ENCODE data around the gene DUOXA2.

DUOXA2 gene

GRCh38 chr15:45136378-45136764, 22.2 kb downstream of the DUOXA2 start:
- DNase-seq (ENCODE audit: low read depth, low spot score), result no peak

- no peak for DNase-seq (ENCODE audit: low read depth, low spot score)
Measured at GRCh38 chr15:45137703-45138102, 23.6 kb downstream of the DUOXA2 start.

GRCh38 chr15:45138814-45139765, 25.0 kb downstream of the DUOXA2 start:
- no peak for DNase-seq (ENCODE audit: low read depth, low spot score)

DNA sequence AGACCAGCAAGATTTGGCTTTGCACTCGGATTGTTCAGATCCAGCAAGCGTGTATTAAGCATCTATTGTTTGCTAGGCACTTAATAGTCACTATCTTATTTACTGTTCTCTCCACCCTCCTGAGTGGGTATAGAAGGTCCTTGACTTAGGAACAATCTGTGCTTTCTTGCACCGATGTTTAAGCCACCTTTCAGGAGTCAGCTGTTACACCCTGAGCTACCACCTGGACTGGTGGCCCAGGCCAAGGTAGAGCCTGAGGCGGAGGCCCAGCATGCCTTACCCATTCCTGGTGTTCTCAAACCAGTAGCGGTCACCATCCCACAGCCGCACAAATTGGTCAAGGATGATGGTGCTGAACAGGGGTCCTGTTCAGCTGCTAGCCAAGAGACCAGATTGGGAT, 25.6 kb downstream of the DUOXA2 start:
- DNase-seq (ENCODE audit: low read depth, low spot score), result no peak

DNA sequence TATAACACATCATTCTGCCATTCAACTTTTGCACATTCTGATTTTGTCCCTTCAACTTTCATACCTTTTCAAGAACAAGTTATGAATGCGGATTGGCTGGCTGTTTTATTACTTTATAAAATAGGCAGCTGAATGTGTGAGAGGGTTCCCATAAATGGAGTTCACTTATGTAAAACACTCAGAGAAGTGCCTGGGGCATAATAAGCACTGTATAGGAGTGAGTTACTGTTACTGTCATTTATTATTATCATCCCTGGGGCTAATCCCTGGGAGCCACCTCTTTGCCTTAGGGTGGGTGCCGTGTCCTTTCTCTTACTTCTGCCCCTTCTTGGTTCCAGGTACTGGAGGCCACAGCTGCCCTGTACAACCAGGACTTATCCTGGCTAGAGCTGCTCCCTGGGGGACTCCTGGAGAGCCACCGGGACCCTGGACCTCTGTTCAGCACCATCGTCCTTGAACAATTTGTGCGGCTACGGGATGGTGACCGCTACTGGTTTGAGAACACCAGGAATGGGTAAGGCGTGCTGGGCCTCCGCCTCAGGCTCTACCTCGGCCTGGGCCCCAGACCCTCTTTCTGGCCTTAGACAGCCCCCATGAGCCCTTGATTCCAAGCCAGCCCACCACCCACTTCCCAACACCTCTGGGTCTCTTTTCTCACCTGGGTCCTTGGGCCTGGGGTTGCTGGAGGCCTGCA, 26.6 kb downstream of the DUOXA2 start:
- DNase-seq (ENCODE audit: low read depth, low spot score), result no peak

GRCh38 chr15:45141386-45141785, 27.3 kb downstream of the DUOXA2 start:
- DNase-seq (ENCODE audit: low read depth, low spot score), result no peak

DNA sequence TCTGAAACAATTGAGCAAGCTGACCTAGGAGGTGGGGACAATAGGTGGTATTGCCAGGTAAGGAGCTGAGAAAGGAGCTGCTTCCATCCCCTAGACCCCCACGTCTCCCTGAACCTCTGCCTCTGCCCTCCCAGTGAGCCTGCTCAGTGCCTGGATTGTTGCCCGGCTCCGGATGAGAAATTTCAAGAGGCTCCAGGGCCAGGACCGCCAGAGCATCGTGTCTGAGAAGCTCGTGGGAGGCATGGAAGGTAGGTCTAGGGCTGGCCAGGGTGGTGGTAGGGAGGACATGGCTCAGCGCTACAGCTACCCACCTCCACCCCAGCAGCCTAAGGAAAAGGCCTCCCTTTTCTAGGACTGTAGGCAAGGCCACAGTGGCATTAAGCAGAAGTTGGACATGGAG, 28.9 kb downstream of the DUOXA2 start:
- no peak for DNase-seq (ENCODE audit: low read depth, low spot score)

GRCh38 chr15:45143946-45144345, 29.8 kb downstream of the DUOXA2 start:
- no peak for DNase-seq (ENCODE audit: low read depth, low spot score)

DNA sequence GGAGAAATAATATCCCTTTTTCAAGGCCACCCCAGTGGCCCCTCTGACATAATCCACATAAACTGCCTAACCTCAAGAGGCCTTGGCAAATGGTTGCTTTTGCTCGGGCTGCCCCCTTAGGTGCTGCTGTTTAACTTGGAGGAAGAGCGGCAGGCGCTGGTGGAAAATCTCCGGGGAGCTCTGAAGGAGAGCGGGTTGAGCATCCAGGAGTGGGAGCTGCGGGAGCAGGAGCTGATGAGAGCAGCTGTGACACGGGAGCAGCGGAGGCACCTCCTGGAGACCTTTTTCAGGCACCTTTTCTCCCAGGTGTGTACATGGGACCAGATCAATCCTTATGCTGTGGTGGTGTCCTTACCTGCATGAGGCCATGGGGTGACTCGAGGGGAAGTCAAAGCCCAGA, 30.6 kb downstream of the DUOXA2 start:
- DNase-seq (ENCODE audit: low read depth, low spot score), result no peak

- DNase-seq (ENCODE audit: low read depth, low spot score), result no peak
Measured at GRCh38 chr15:45146405-45146804, 32.3 kb downstream of the DUOXA2 start.

GRCh38 chr15:45147606-45148005, 33.5 kb downstream of the DUOXA2 start:
- no peak for DNase-seq (ENCODE audit: low read depth, low spot score)

- no peak for DNase-seq (ENCODE audit: low read depth, low spot score)
Measured at GRCh38 chr15:45148076-45149059, 34.2 kb downstream of the DUOXA2 start.

- no peak for DNase-seq (ENCODE audit: low read depth, low spot score)
Measured at GRCh38 chr15:45149060-45149459, 34.9 kb downstream of the DUOXA2 start.

DNA sequence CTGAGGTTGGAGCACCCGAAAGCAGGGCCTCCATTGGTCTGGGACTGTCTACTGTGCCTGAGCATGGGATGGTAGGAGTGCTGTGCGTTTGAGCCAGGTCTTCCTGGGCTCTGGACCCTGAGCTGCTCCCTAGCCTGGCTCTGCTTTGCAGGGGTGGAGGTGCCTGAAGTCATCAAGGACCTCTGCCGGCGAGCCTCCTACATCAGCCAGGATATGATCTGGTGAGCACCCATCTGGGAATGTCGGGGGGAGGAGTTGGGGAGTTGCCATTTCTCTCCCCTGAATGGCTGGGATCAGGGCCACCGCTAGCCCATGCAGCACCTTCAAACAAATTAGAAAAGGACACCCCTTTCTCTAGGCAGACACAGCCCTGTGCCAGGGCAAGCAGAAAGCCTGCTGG, 36.4 kb downstream of the DUOXA2 start:
- no peak for DNase-seq (ENCODE audit: low read depth, low spot score)

DNA sequence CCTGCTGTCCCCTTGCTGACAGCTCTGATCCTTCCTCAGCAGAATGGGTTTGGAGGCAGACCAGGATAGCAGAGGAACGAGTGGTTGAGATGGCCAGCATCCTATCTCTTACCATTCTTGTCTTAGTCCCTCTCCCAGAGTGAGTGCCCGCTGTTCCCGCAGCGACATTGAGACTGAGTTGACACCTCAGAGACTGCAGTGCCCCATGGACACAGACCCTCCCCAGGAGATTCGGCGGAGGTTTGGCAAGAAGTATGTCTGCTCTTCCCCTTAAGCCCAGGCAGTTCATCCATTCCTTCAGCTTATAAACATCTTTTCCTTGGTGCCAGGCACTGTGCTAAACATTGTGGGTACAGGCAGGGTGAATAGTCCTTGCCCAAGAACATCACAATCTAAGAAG, 36.9 kb downstream of the DUOXA2 start:
- no peak for DNase-seq (ENCODE audit: low read depth, low spot score)

- DNase-seq (ENCODE audit: low read depth, low spot score), result no peak
Measured at GRCh38 chr15:45151998-45152828, 38.1 kb downstream of the DUOXA2 start.

- no peak for DNase-seq (ENCODE audit: low read depth, low spot score)
Measured at GRCh38 chr15:45155739-45156138, 41.6 kb downstream of the DUOXA2 start.

- DNase-seq (ENCODE audit: low read depth, low spot score), result no peak
Measured at GRCh38 chr15:45156744-45157455, 42.8 kb downstream of the DUOXA2 start.

DNA sequence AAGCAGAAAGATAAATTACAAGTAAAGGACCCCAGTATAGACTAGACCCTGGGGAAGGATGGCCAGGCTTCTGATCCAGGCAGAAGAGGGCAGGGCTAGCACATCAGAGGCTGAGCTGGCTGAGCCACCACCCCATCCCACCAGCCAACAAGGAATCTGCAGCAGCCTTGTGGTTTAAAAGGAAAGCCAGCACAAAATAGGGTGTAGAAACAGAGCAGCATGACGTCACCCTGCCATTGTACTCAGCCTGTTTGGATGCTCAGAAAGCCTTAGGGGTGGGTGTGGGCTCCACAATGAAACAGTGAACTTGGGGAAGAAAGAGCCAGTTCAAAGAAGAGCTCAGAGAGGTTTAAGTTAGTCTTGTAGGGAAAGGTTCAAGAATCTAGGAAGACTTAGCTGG, 43.8 kb downstream of the DUOXA2 start:
- DNase-seq (ENCODE audit: low read depth, low spot score), result no peak

- DNase-seq (ENCODE audit: low read depth, low spot score), result no peak
Measured at GRCh38 chr15:45161666-45162065, 47.5 kb downstream of the DUOXA2 start.

All from activated CD4-positive, CD25-positive, alpha-beta regulatory T cell treated with anti-CD3 and anti-CD28 coated beads, Interleukin-2, amount 50 U/mL, for 16 hours (primary cell).